H1 (cell line): ENCODE results near the gene RAD51B. TPM values are rescaled to one million over a fixed set of nuclear protein-coding genes. Genes with fewer than 3 reads are reported as not detected.

Experiments used
- BCL11A ChIP-seq, 2 experiments: IDR thresholded peaks; one replicate each; pipeline ENCODE4 v1.6.1; 2011; ENCODE audit warnings: low read depth in 2 of 2, low read length in 2 of 2, mild to moderate bottlenecking in 2 of 2
- JUN ChIP-seq: IDR thresholded peaks from 2 replicates; pipeline ENCODE4 v1.6.1; 2011; ENCODE audit warnings: low read depth, mild to moderate bottlenecking, improper control_type of control experiment, low read length
- NRF1 ChIP-seq: IDR thresholded peaks from 2 replicates; pipeline ENCODE4 v1.6.1; 2011; ENCODE audit warnings: mild to moderate bottlenecking, low read depth, low read length, improper control_type of control experiment
- POLR2A ChIP-seq, 2 experiments: IDR thresholded peaks; 1 replicate in 1 of 2; 2 replicates in 1 of 2; pipeline ENCODE4 v1.6.1; 2011; ENCODE audit warnings: low read depth in 2 of 2, low read length in 2 of 2, mild to moderate bottlenecking in 2 of 2; ENCODE audit errors: control extremely low read depth in 1 of 2
- polyA plus RNA-seq, 7 experiments: library from polyadenylated mRNA; depleted of rRNA in 3 of 7; stranded (reverse) in 5 of 7; unstranded in 2 of 7; fragments of >200 nt in 5 of 7; fragments of 200-250 nt in 2 of 7; gene quantifications; 1 replicate in 5 of 7; 2 replicates in 1 of 7; 4 replicates in 1 of 7; pipeline versions ENCODE4 v1.2.1 to v1.2.3, GENCODE V29; 2011 to 2013; ENCODE audit warnings: missing spikeins in 2 of 7, mixed read lengths in 2 of 7
- total RNA-seq: library from RNA; stranded (reverse); fragmentation: NEBNext Ultra II Directional; extraction: Animal tissue kit (Norgen Biotek cat#: 25700); gene quantifications from 2 replicates; pipeline ENCODE4 v1.2.1, GENCODE V29; 2021

Gene RAD51B
- total and polyA plus RNA-seq, 2 of the 8 experiments (the other 6 are each of a cell fraction or from before 2014, with no cell fraction given): 3.9 to 14.9 TPM

DNA sequence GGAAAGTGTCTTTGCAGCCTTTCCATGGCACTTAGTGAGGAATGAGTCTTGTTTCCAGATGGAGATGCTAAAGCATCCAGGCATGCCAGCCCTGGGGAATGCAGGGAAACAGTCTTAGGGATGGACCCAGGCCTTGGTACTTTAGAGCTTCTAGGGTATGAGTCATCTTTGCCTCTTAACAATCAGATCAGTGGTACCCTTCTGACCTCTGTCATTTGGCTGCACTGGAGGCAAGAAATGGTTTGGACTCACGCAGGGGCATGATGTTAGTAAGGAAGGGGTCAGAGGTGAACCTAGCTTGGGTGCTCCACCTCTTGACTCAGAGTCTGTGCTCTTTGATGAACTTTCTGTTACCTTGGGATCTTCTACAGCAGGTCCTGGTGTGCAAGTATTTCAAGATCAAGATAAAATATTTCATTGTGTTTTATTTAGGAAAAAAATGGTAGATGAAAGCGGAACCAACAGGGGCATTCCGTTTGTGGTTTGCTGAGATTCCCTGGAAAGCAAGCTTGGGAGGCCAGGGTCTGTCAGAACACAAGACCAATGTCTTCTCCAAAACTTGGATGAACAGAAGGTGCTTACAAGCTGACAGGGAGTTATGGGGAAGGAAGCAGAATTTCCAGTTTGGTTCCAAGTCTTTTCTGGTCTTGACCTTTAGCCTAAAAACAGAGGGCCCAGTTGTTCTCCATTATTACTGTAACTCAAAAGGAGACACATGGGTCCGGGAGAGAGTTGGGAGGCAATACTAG, 757.1 kb downstream of the RAD51B start (continued):
- no peak for TF ChIP-seq JUN
- no peak for TF ChIP-seq POLR2A (IDR thresholded peaks at IDR 0.05; ENCODE audit: control extremely low read depth in 1 of 2, low read depth in 2 of 2, low read length in 2 of 2)
- no peak for TF ChIP-seq BCL11A (IDR thresholded peaks at IDR 0.05; ENCODE audit: low read depth in 2 of 2, low read length in 2 of 2)
- TF ChIP-seq NRF1: no peak
